GM12801 (cell line): ENCODE results near the gene LDLRAD1.

Experiments used
- TF ChIP-seq, protein P1 (sequence below): IDR thresholded peaks from one replicate; pipeline ENCODE4 v1.5.1; 2011; ENCODE audit warnings: control low read depth; ENCODE audit not compliant: insufficient read length; ENCODE audit errors: extremely low read depth

The LDLRAD1 gene

DNA sequence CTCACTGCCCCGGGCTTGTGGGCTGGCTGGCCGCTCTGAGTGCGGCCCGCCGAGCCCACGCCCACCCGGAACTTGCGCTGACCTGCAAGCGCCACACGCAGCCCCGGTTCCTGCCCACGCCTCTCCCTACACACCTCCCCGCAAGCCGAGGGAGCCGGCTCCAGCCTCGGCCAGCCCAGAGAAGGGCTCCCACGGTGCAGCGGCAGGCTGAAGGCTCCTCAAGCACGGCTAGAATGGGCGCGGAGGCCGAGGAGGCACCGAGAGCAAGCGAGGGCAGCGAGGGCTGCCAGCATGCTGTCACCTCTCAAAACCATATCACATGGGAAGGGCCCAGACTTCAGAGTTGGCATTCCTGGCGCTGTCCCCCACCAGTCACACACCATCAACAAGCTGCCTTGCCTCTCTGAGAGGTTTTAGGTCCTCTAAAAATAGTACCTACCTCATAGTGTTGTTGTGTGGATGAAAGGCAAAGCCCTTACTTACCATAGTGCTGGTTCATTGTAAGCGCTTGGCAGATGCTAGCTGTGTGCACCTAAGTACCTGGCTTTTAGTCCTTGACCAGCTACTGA lies 13.4 kb downstream of the LDLRAD1 start:
- TF ChIP-seq, protein P1, sequence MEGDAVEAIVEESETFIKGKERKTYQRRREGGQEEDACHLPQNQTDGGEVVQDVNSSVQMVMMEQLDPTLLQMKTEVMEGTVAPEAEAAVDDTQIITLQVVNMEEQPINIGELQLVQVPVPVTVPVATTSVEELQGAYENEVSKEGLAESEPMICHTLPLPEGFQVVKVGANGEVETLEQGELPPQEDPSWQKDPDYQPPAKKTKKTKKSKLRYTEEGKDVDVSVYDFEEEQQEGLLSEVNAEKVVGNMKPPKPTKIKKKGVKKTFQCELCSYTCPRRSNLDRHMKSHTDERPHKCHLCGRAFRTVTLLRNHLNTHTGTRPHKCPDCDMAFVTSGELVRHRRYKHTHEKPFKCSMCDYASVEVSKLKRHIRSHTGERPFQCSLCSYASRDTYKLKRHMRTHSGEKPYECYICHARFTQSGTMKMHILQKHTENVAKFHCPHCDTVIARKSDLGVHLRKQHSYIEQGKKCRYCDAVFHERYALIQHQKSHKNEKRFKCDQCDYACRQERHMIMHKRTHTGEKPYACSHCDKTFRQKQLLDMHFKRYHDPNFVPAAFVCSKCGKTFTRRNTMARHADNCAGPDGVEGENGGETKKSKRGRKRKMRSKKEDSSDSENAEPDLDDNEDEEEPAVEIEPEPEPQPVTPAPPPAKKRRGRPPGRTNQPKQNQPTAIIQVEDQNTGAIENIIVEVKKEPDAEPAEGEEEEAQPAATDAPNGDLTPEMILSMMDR: no peak

DNA sequence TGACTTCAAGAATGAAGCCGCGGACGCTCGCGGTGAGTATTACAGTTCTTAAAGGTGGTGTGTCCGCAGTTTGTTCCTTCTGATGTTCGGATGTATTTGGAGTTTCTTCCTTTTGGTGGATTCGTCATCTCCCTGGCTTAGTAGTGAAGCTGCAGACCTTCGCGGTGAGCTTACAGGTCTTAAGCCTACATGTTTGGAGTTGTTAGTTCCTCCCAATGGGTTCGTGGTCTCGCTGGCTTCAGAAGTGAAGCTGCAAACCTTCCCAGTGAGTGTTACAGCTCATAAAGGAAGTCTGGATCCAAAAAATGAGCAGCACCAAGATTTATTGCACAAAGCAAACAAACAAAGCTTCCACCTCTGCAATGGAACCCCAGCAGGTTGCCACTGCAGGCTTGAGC lies 14.7 kb downstream of the LDLRAD1 start:
- TF ChIP-seq, protein P1: no peak

DNA sequence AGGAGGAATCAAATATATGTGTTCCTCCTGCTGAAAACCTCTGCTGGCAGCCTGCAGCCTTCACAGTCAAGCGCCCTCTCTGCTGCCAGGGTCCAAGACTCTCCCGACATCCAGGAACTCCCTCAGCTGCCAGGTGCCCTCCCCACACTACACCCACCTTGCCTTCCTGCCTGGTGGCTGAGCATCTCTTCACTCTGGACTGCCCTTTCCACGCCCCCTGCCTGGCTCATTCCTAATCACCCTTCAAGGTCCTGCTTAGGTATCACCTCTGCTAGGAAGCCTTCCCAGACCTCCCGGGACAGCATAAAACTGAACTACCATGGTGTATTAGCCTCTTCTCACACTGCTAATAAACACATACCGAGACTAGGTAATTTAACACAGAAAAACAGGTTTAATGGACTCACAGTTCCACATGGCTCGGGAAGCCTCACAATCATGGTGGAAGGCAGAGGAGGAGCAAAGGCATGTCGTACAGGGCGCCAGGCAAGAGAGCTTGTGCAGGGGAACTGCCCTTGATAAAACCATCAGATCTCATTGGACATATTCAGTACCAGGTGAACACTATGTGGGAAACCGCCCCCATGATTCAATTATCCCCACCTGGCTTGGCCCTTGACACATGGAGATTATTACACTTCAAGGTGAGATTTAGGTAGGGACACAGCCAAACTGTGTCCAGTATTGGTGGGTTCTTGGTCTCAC lies 15.3 kb downstream of the LDLRAD1 start:
- TF ChIP-seq, protein P1: no peak

DNA sequence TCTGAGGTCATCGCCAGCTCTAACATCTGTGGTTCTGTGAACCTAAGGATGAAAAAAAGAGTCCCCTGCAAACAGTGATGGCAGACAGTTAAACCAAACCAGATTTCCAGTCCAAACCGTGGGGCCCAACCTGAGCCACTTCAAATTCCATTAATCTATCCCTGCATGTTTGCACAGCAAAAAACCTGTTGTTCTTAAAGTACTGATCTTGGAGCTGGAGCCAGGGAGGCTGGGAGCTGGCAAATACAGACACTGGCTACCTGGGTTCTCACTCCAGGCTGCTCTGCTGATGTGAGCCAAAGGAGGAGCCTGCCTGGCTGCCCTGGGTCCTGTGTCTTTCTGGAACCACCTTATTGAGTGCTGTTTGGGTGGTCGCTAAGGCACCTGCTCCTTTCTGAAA lies 16.4 kb downstream of the LDLRAD1 start:
- TF ChIP-seq, protein P1: no peak

DNA sequence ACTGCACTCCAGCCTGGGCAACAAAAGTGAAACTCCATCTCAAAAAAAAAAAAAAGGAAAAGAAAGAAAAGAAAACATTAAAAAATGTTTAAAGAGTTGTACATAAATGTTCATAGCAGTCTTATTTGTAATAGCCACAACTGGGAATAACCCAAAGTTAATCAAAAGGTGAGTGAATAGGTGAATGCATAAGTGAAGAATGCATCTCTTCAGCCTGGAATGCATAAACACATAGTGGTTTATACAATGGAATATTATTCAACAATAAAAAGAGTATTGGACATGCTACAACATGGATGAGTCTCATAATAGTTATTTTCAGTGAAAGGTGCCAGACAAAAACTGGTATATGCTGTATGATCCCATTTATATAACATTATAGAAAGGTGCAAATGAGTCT lies 18.1 kb downstream of the LDLRAD1 start:
- TF ChIP-seq, protein P1: no peak

DNA sequence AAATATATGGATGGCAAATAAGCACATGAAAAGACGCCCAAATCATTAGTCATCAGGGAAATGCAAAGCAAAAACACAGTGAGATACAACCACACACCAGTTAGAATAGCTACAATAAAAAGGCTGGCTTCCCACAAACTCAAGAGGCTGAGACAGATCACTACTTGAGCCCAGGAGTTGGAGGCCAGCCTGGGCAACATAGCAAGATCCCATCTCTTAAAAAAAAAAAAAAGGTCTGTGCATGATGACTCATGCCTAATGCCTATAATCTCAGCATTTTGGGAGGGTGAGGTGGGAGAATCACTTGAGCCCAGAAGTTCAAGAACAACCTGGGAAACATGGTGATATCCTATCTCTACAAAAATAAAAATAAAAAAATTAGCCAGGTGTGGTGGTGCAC lies 19.8 kb downstream of the LDLRAD1 start:
- TF ChIP-seq, protein P1: no peak

DNA sequence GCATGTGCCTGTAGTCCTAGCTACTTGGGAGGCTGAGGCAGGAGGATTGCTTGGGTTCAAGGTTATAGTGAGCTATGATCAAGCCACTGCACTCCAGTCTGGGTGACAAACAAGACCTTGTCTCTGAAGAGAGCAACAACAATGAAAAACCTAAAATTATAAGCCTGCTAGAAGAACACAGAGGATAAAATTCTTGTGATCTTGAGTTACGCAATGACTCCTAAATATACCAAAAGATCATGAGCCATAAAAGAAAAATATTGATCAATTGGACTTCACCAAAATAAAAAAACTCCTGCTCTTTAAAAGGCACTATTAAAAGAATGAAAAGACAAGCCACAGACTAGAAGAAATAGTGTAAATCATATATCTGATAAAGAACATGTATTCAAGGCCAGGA lies 22.3 kb downstream of the LDLRAD1 start:
- TF ChIP-seq, protein P1: no peak
